ENCODE data around the gene CIDEB. TPM values are rescaled to one million over a fixed set of nuclear protein-coding genes. Genes with fewer than 3 reads are reported as not detected.

CIDEB gene
- total RNA-seq, 4 donors from 2014 or later: 6.7 to 168 (median 23.6) TPM

DNA sequence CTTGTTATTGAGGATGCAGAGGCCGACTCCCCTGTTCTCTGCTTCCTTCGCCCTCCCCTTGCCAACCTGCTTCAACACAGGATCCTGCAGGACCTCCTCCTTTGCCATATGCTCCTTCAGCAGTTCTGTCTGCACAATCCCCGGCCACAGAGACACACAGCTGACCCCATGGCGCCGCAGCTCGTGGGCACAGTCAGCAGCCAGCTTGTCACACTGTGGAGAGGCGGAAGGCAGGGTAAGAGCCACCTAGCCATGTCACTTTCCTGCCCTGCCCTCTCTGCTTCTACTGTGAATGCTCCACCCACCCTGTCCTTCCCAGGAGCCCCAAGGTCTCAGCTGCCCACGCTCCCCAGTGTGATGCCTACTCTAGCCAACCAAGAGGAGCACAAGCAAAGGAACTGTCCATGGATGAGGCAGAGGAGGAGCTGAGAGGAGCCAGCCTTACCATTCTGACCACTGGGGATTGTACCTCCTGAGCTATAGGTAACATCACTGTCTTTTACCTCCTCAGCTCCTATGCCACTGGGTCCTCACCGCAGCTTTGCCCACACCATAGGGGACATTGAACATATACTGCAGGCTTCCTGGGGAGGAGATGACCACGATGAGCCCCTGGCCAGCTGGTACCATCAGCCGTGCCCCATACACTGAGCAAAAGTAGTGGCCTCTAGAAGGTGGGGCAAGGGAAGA is 15.5 kb downstream of the CIDEB start:
- in situ Hi-C loops (cut with MboI; ENCODE audit: low pct_ligation_motif_present in 1 of 4, low pct_unique_long_range_greater_than_20kb in 1 of 4, low sequenced_read_pairs in 3 of 4): loop anchor here in 1 of 4 donors (5.0 kb wide), 1 partner anchor 45 kb away; no protein-coding TSS in a partner anchor
- 97 to 100% methylated on average over 1 to 11 of the region's 11 CpGs for WGBS, 2 donors (ENCODE audit: low coverage in 1 of 2)
- intact Hi-C loops (cut with DNase I; ENCODE audit: low total_unique reads): no loop called here

DNA sequence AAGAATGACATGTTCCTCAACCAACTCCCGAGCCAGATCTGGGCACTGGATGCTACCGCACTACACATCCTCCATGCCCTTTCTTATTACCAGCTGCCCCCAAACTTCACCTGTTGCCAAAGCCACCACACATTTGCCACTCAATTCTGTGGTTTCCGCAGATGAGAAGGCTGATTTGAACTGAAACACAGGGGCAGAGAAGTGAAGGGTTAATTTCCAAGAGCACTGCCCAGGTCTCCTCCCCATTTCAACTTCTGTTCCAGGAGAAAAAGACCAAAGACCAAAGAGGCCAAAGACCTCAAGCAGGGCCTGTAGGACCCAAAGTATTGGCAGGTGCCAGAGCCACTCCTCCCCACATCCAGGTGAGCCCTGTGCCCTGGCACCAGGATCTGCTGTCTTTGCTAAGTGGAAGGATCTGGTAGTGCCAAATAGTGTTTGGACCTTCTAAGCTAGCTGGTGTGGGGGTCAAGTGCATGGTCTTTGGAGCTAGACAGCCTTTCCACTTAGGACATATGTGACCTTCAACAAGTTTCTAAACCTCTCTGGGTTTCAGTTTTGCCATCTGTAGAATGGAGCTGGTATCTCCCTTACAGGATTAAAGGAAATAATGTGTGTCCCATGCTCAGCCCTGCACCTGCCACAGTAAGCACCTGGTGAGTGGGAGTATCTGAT is 16.2 kb downstream of the CIDEB start:
- Histone ChIP-seq H3K36me3 (peaks cover 0 to 37% (median 17%) of the 10 kb centered on the region in 4 donors), H3K27ac (no peak overlapping the region), H3K4me1 (peaks cover 0 to 1% (median under 1%) of the 10 kb centered on the region in 4 donors), H3K9me3 (no peaks in the 10 kb centered on the region), H3K4me3 (no peak overlapping the region), H3K27me3 (no peaks in the 10 kb centered on the region)
- TF ChIP-seq CTCF (IDR thresholded peaks at IDR 0.05) (no peak), POLR2A (IDR thresholded peaks at IDR 0.05) (no peak), POLR2AphosphoS5 (IDR thresholded peaks at IDR 0.05) (no peak), EP300 (IDR thresholded peaks at IDR 0.05; ENCODE audit: low read depth) (no peak)
- intact Hi-C loops (cut with DNase I; ENCODE audit: low total_unique reads) (no loop called here), in situ Hi-C loops (cut with MboI; ENCODE audit: low pct_ligation_motif_present in 1 of 4, low pct_unique_long_range_greater_than_20kb in 1 of 4, low sequenced_read_pairs in 3 of 4) (loop anchor here in 1 of 4 donors (5.0 kb wide), 1 partner anchor 44 kb away; no protein-coding TSS in a partner anchor)
- DNase-seq: no peak
- WGBS, 2 donors (ENCODE audit: low coverage in 1 of 2): 87% methylated on average over 3 of the region's 3 CpGs; no CpG with 5 or more reads in 1 of the 2 donors

More for the DNA sequence above, 15.5 kb downstream of the CIDEB start:
- Histone ChIP-seq H3K9me3 (no peaks in the 10 kb centered on the region), H3K4me1 (peaks cover 0 to 8% (median 3%) of the 10 kb centered on the region in 4 donors), H3K36me3 (peaks cover 0 to 37% (median 17%) of the 10 kb centered on the region in 4 donors), H3K27me3 (no peaks in the 10 kb centered on the region), H3K4me3 (no peak overlapping the region), H3K27ac (no peak overlapping the region)
- DNase-seq: no peak
- TF ChIP-seq CTCF (IDR thresholded peaks at IDR 0.05) (no peak), POLR2AphosphoS5 (IDR thresholded peaks at IDR 0.05) (no peak), EP300 (IDR thresholded peaks at IDR 0.05; ENCODE audit: low read depth) (no peak), POLR2A (IDR thresholded peaks at IDR 0.05) (no peak)

- intact Hi-C loops (cut with DNase I; ENCODE audit: low total_unique reads) (no loop called here), in situ Hi-C loops (cut with MboI; ENCODE audit: low pct_ligation_motif_present in 1 of 4, low pct_unique_long_range_greater_than_20kb in 1 of 4, low sequenced_read_pairs in 3 of 4) (loop anchor here in 1 of 4 donors (5.0 kb wide), 1 partner anchor 43 kb away; no protein-coding TSS in a partner anchor)
- no peaks in the 10 kb centered on the region for H3K27me3 ChIP-seq
- no peak for DNase-seq
- no peaks in the 10 kb centered on the region for H3K9me3 ChIP-seq
- no peaks in the 10 kb centered on the region for H3K4me1 ChIP-seq
- WGBS, 2 donors (ENCODE audit: low coverage in 1 of 2): 78 to 79% methylated on average over 8 to 9 of the region's 9 CpGs
- TF ChIP-seq CTCF (IDR thresholded peaks at IDR 0.05): no peak
- no peak for TF ChIP-seq POLR2A (IDR thresholded peaks at IDR 0.05)
- no peak for TF ChIP-seq POLR2AphosphoS5 (IDR thresholded peaks at IDR 0.05)
- no peak for TF ChIP-seq EP300 (IDR thresholded peaks at IDR 0.05; ENCODE audit: low read depth)
- no peak overlapping the region for H3K27ac ChIP-seq
- peaks cover 0 to 34% (median 16%) of the 10 kb centered on the region in 4 donors for H3K36me3 ChIP-seq
- H3K4me3 ChIP-seq: no peak overlapping the region
These were observed 17.0 kb downstream of the CIDEB start for GRCh38 chr14:24290746-24291145.

- H3K27ac ChIP-seq: no peak overlapping the region
- H3K36me3 ChIP-seq: peaks cover 0 to 31% (median 14%) of the 10 kb centered on the region in 4 donors
- 85% methylated on average over 6 of the region's 6 CpGs; no CpG with 5 or more reads in 1 of the 2 donors for WGBS, 2 donors (ENCODE audit: low coverage in 1 of 2)
- H3K9me3 ChIP-seq: no peaks in the 10 kb centered on the region
- intact Hi-C loops (cut with DNase I; ENCODE audit: low total_unique reads) (no loop called here), in situ Hi-C loops (cut with MboI; ENCODE audit: low pct_ligation_motif_present in 1 of 4, low pct_unique_long_range_greater_than_20kb in 1 of 4, low sequenced_read_pairs in 3 of 4) (loop anchor here in 1 of 4 donors (5.0 kb wide), 1 partner anchor 42 kb away; no protein-coding TSS in a partner anchor)
- H3K4me1 ChIP-seq: no peaks in the 10 kb centered on the region
- no peak overlapping the region for H3K4me3 ChIP-seq
- H3K27me3 ChIP-seq: no peaks in the 10 kb centered on the region
- no peak for TF ChIP-seq CTCF (IDR thresholded peaks at IDR 0.05)
- no peak for TF ChIP-seq POLR2A (IDR thresholded peaks at IDR 0.05)
- TF ChIP-seq EP300 (IDR thresholded peaks at IDR 0.05; ENCODE audit: low read depth): no peak
- no peak for TF ChIP-seq POLR2AphosphoS5 (IDR thresholded peaks at IDR 0.05)
- DNase-seq: no peak
These were observed 18.0 kb downstream of the CIDEB start for GRCh38 chr14:24289649-24290280.
